HG03159 (cell line): Measurements from ENCODE around the gene DPP10.

ENCODE experiments used
- ATAC-seq: cut with Tn5 transposase; IDR thresholded peaks from one replicate; pipeline ENCODE4 v1.9.1; 2021; ENCODE audit warnings: mild to moderate bottlenecking, moderate library complexity; ENCODE audit not compliant: unreplicated experiment

DPP10 gene

GRCh38 chr2:115533081-115533480 lies 1090.6 kb downstream of the DPP10 start:
- no peak for ATAC-seq

GRCh38 chr2:115541814-115542213 lies 1099.4 kb downstream of the DPP10 start:
- ATAC-seq = no peak

GRCh38 chr2:115542331-115542730 lies 1099.9 kb downstream of the DPP10 start:
- ATAC-seq = no peak

- no peak for ATAC-seq
These were observed 1100.6 kb downstream of the DPP10 start for GRCh38 chr2:115543024-115543423.

GRCh38 chr2:115543461-115543860 lies 1101.0 kb downstream of the DPP10 start:
- no peak for ATAC-seq

GRCh38 chr2:115549611-115550130 lies 1107.2 kb downstream of the DPP10 start:
- no peak for ATAC-seq

- ATAC-seq = no peak
These were observed 1110.3 kb downstream of the DPP10 start for GRCh38 chr2:115552726-115553125.

GRCh38 chr2:115554153-115554552 lies 1111.7 kb downstream of the DPP10 start:
- no peak for ATAC-seq

- no peak for ATAC-seq
These were observed 1116.3 kb downstream of the DPP10 start for GRCh38 chr2:115558725-115559124.

- no peak for ATAC-seq
These were observed 1118.2 kb downstream of the DPP10 start for GRCh38 chr2:115560666-115561065.

GRCh38 chr2:115568643-115569042 lies 1126.2 kb downstream of the DPP10 start:
- ATAC-seq = no peak

- ATAC-seq = no peak
These were observed 1127.1 kb downstream of the DPP10 start for GRCh38 chr2:115569547-115569946.

GRCh38 chr2:115572746-115573145 lies 1130.3 kb downstream of the DPP10 start:
- no peak for ATAC-seq

- ATAC-seq = no peak
These were observed 1131.3 kb downstream of the DPP10 start for GRCh38 chr2:115573756-115574155.

GRCh38 chr2:115574667-115575066 lies 1132.2 kb downstream of the DPP10 start:
- ATAC-seq = no peak

GRCh38 chr2:115580784-115581183 lies 1138.3 kb downstream of the DPP10 start:
- no peak for ATAC-seq

GRCh38 chr2:115584507-115584906 lies 1142.1 kb downstream of the DPP10 start:
- no peak for ATAC-seq

GRCh38 chr2:115596659-115597375 lies 1154.4 kb downstream of the DPP10 start:
- ATAC-seq = no peak

- no peak for ATAC-seq
These were observed 1160.8 kb downstream of the DPP10 start for GRCh38 chr2:115603285-115603684.

GRCh38 chr2:115606350-115606749 lies 1163.9 kb downstream of the DPP10 start:
- ATAC-seq = no peak

- no peak for ATAC-seq
These were observed 1167.5 kb downstream of the DPP10 start for GRCh38 chr2:115609978-115610377.

- ATAC-seq = no peak
These were observed 1168.4 kb downstream of the DPP10 start for GRCh38 chr2:115610888-115611287.

- ATAC-seq = no peak
These were observed 1181.9 kb downstream of the DPP10 start for GRCh38 chr2:115624332-115624731.
